Ascending aorta (tissue), 2 donors: ENCODE data around the gene DNAJB11. TPM values are rescaled to one million over a fixed set of nuclear protein-coding genes. Genes with fewer than 3 reads are reported as not detected.
"Not testable (repeated sequence)": the region's sequence is repeated elsewhere in the genome, so short reads cannot be mapped to it uniquely, and the experiment has no call there.

Experiments
- DNase-seq, 2 donors: peaks; one replicate each; pipeline ENCODE4 v3.0.0-alpha.2; 2019; ENCODE audit warnings: low spot score in 2 of 2
- H3K27ac ChIP-seq, 2 donors: fragments of 200-600 bp; sonication (generic); one replicate each; pipeline ENCODE4 v1.5.1; 2016 to 2017; ENCODE audit warnings: mild to moderate bottlenecking in 1 of 2
- H3K27me3 ChIP-seq: fragments of 200-600 bp; sonication (generic); one replicate; pipeline ENCODE4 v1.5.1; 2017
- H3K36me3 ChIP-seq, 2 donors: fragments of 200-600 bp; sonication (generic); one replicate each; pipeline ENCODE4 v1.5.1; 2016
- H3K4me1 ChIP-seq, 2 donors: fragments of 200-600 bp; sonication (generic); one replicate each; pipeline ENCODE4 v1.5.1; 2016 to 2017; ENCODE audit warnings: mild to moderate bottlenecking in 1 of 2
- H3K4me3 ChIP-seq, 2 donors: fragments of 200-600 bp; sonication (generic); one replicate each; pipeline ENCODE4 v1.5.1; 2016 to 2017; ENCODE audit warnings: mild to moderate bottlenecking in 1 of 2
- H3K9me3 ChIP-seq, 2 donors: fragments of 200-600 bp; sonication (generic); one replicate each; pipeline ENCODE4 v1.5.1; 2016
- CTCF ChIP-seq, 3 experiments: fragments of 200-600 bp in 2 of 3; fragments of 450-650 bp in 1 of 3; sonication (generic) in 2 of 3; IDR thresholded peaks; one replicate each; pipeline ENCODE4 v1.5.1; 2016 to 2019; ENCODE audit warnings: antibody characterized with exemption in 3 of 3, mild to moderate bottlenecking in 1 of 3, moderate library complexity in 1 of 3
- intact Hi-C: fragments of 100-400 bp; cut with DNase I; formaldehyde crosslinking; loops from one replicate; pipeline ENCODE4 v1.15.1; 2023
- total RNA-seq: library from RNA; depleted of rRNA; stranded (reverse); fragments of >200 nt; gene quantifications from one replicate; pipeline ENCODE4 v1.1.0, GENCODE V29; 2016

Gene DNAJB11
- total RNA-seq, 1 donor from 2014 or later: 31.3 TPM

DNA sequence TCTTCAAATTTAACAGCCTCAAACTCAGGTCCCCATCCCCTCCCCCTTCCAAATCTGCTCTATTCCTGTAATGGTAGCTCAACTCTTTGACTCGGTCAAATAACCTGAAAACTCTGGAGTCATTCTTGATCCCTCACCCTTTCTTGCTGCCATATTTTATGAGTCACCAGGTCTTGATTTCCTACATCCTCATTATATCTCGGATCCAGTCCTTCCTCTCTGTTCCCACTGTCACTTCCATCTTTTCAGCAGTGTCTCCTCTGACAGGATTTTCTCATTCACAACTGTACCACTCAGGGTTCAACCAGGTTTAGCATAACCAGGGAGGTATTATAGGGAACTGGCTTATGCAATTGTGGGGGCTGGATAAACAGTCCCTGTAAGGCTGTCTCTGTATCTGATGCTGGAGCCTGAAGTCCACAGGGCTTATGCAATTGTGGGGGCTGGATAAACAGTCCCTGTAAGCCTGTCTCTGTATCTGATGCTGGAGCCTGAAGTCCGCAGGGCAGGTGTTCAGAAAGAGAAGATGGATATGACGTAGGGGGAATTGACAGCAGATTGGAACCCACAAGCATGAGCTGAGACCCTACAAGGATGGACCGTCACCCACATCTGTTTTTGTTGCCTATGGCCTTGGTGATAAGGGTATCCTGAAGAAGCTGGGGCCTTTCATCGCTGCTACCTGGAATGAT lies 60.6 kb downstream of the DNAJB11 start:
- Histone ChIP-seq H3K4me3 (no peak overlapping the region), H3K9me3 (no peaks in the 10 kb centered on the region)

DNA sequence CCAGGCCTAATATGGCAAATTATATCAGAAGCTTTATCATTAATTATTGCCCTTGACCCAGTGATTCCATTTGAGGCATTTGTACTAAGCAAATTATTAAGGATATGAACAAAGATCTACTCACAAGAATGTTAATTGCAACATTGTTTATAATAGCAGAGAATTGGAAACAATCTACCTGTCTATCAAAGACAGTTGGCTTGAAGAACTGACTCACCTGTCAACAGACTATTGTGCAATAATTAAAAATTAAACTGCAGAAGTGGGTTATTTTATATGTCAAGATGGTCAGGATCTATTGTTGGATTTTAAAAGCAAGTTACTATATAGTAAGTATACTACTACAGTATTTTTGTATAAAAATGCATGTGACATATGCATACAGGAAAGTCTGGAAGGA lies 63.0 kb downstream of the DNAJB11 start:
- Histone ChIP-seq H3K27ac (no peak overlapping the region), H3K9me3 (no peaks in the 10 kb centered on the region), H3K4me1 (no peaks in the 10 kb centered on the region), H3K36me3 (no peaks in the 10 kb centered on the region), H3K4me3 (no peak overlapping the region), H3K27me3 (no peaks in the 10 kb centered on the region)
- no peak for TF ChIP-seq CTCF (IDR thresholded peaks at IDR 0.05)
- DNase-seq: no peak
- intact Hi-C loops: no loop called here

More for the DNA sequence above, 60.6 kb downstream of the DNAJB11 start:
- no peak for DNase-seq
- Histone ChIP-seq H3K27me3 (no peaks in the 10 kb centered on the region), H3K4me1 (no peaks in the 10 kb centered on the region), H3K27ac (no peak overlapping the region), H3K36me3 (no peaks in the 10 kb centered on the region)
- no peak for TF ChIP-seq CTCF (IDR thresholded peaks at IDR 0.05)
- intact Hi-C loops: no loop called here

DNA sequence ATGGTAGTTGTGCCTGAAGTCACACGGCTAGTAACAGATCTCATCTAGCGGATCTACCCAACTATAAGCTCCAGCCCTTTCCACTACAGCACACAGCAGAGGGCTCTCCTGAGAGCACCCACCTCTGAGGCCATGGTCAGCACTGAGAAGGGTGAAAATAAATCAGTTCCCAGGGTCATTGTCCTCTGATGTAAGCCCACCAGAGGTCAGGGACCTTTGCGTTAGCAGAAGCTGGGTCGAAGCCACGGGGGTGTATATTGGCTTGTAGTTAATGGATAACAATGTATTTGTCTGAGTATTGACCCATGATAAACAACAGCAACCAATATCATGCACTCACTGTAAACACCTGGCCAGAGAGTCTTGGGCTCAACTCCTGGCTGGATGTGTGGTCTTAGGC lies 63.7 kb downstream of the DNAJB11 start:
- DNase-seq, H3K4me3 ChIP-seq, H3K27me3 ChIP-seq, H3K4me1 ChIP-seq, H3K27ac ChIP-seq, H3K9me3 ChIP-seq, intact Hi-C loops, H3K36me3 ChIP-seq: not testable (repeated sequence)

Other genes with a start within 250 kb of the DNAJB11 start
- 11.1 TPM for gene DGKG, start 208.5 kb upstream of the DNAJB11 start, total RNA-seq
- not detected for gene CRYGS, start 26.3 kb upstream of the DNAJB11 start, total RNA-seq
- 6.4 TPM for gene TBCCD1, start 3.4 kb upstream of the DNAJB11 start, total RNA-seq
- gene AHSG, start 42.3 kb downstream of the DNAJB11 start, total RNA-seq: 0.53 TPM
- gene FETUB, start 69.7 kb downstream of the DNAJB11 start, total RNA-seq: not detected
- 6.9 TPM for gene HRG, start 95.3 kb downstream of the DNAJB11 start, total RNA-seq
- not detected for gene KNG1, start 146.6 kb downstream of the DNAJB11 start, total RNA-seq
- gene EIF4A2, start 212.9 kb downstream of the DNAJB11 start, total RNA-seq: 260 TPM
- 23.8 TPM for gene RFC4, start 235.8 kb downstream of the DNAJB11 start, total RNA-seq